Measurements from ENCODE around the gene NUTM1.
"Not testable (repeated sequence)": the region's sequence is repeated elsewhere in the genome, so short reads cannot be mapped to it uniquely, and the experiment has no call there.

Gene NUTM1

GRCh38 chr15:34337557-34338306 lies 5.4 kb upstream of the NUTM1 start, which contains the start of gene SLC12A6:
Gene SLC12A6, minus strand, starts transcription at chr15:34337781. Its CDS starts 1,101 bp downstream, at chr15:34336680.
- peak; percentile 93 for DNase-seq

- no peak for DNase-seq
Observed at GRCh38 chr15:34338347-34338746, 4.8 kb upstream of the NUTM1 start.

GRCh38 chr15:34339946-34340345 lies 3.2 kb upstream of the NUTM1 start:
- DNase-seq, result no peak

- no peak for DNase-seq
Observed at GRCh38 chr15:34341381-34342212, 1.5 kb upstream of the NUTM1 start.

- DNase-seq, result not testable (repeated sequence)
Observed at GRCh38 chr15:34342213-34342736, 840 bp upstream of the NUTM1 start.

- DNase-seq, result no peak
Observed at GRCh38 chr15:34347951-34348638, 5.0 kb downstream of the NUTM1 start.

GRCh38 chr15:34348735-34349300 lies 5.7 kb downstream of the NUTM1 start:
- DNase-seq, result no peak

- DNase-seq, result no peak
Observed at GRCh38 chr15:34349769-34350168, 6.7 kb downstream of the NUTM1 start.

- DNase-seq, result not testable (repeated sequence)
Observed at GRCh38 chr15:34352996-34353395, 9.9 kb downstream of the NUTM1 start.

GRCh38 chr15:34353627-34354026 lies 10.5 kb downstream of the NUTM1 start:
- no peak for DNase-seq

- no peak for DNase-seq
Observed at GRCh38 chr15:34354286-34354685, 11.2 kb downstream of the NUTM1 start.

- no peak for DNase-seq
Observed at GRCh38 chr15:34355241-34355640, 12.1 kb downstream of the NUTM1 start.

GRCh38 chr15:34357653-34358052 lies 14.5 kb downstream of the NUTM1 start:
- no peak for DNase-seq

- no peak for DNase-seq
Observed at GRCh38 chr15:34358367-34358766, 15.3 kb downstream of the NUTM1 start.

- no peak for DNase-seq
Observed at GRCh38 chr15:34358948-34359347, 15.8 kb downstream of the NUTM1 start.

- DNase-seq, result no peak
Observed at GRCh38 chr15:34359416-34359815, 16.3 kb downstream of the NUTM1 start.

- no peak for DNase-seq
Observed at GRCh38 chr15:34360298-34360697, 17.2 kb downstream of the NUTM1 start.

GRCh38 chr15:34361278-34361677 lies 18.2 kb downstream of the NUTM1 start:
- DNase-seq, result no peak

- no peak for DNase-seq
Observed at GRCh38 chr15:34362047-34362773, 19.1 kb downstream of the NUTM1 start.

- DNase-seq, result no peak
Observed at GRCh38 chr15:34364041-34364440, 20.9 kb downstream of the NUTM1 start.

- no peak for DNase-seq
Observed at GRCh38 chr15:34365091-34365825, 22.1 kb downstream of the NUTM1 start.

Measured in left hindlimb (tissue), 1 donor.